Activated CD4-positive, alpha-beta T cell treated with anti-CD3 and anti-CD28 coated beads for 36 hours (primary cell): Measurements from ENCODE around the gene HGF. TPM values are rescaled to one million over a fixed set of nuclear protein-coding genes. Genes with fewer than 3 reads are reported as not detected.

Experiments used
- ATAC-seq: fragments of 200-7000 bp; cut with Tn5 transposase; one replicate; pipeline ENCODE4 v1.10.0; 2021; ENCODE audit warnings: mild to moderate bottlenecking, moderate library complexity
- CTCF ChIA-PET: fragments of 350-600 bp; sonication (Branson Sonifier 250); formaldehyde crosslinking; loops from one replicate; lab custom pipeline; 2021; ENCODE audit warnings: antibody characterized with exemption; lab: Charles Lee
- POLR2A ChIA-PET: fragments of 350-600 bp; sonication (Branson Sonifier 250); formaldehyde crosslinking; loops from one replicate; lab custom pipeline; 2021; ENCODE audit warnings: antibody characterized with exemption, inconsistent platforms; lab: Charles Lee
- DNase-seq: peaks from one replicate; pipeline ENCODE4 v3.0.0-alpha.2; 2020
- H3K27ac Mint-ChIP-seq: one replicate; pipeline ENCODE4 v1.8.0; 2021; ENCODE audit warnings: mixed read lengths
- H3K27me3 Mint-ChIP-seq: one replicate; pipeline ENCODE4 v1.8.0; 2021; ENCODE audit warnings: mixed read lengths
- H3K36me3 Mint-ChIP-seq: one replicate; pipeline ENCODE4 v1.8.0; 2021; ENCODE audit warnings: low read depth, mixed read lengths
- H3K4me1 Mint-ChIP-seq: one replicate; pipeline ENCODE4 v1.8.0; 2021; ENCODE audit warnings: mixed read lengths
- H3K4me3 Mint-ChIP-seq: one replicate; pipeline ENCODE4 v1.8.0; 2021; ENCODE audit warnings: mild to moderate bottlenecking, moderate library complexity, mixed read lengths
- H3K9me3 Mint-ChIP-seq: one replicate; pipeline ENCODE4 v1.8.0; 2021; ENCODE audit warnings: low read depth, mixed read lengths
- intact Hi-C, 2 experiments: fragments of 100-400 bp; cut with DNase I in 1 of 2; cut with micrococcal nuclease in 1 of 2; formaldehyde crosslinking; loops; one replicate each; pipeline versions ENCODE4 v1.14.2 to v1.15.1; 2022 to 2024; cut with DNase I, micrococcal nuclease
- total RNA-seq, 2 experiments: library from RNA; stranded (reverse); gene quantifications; one replicate each; pipeline ENCODE4 v1.2.3, GENCODE V29; 2021

HGF gene
- total RNA-seq, 2 experiments from 2014 or later: not detected

DNA sequence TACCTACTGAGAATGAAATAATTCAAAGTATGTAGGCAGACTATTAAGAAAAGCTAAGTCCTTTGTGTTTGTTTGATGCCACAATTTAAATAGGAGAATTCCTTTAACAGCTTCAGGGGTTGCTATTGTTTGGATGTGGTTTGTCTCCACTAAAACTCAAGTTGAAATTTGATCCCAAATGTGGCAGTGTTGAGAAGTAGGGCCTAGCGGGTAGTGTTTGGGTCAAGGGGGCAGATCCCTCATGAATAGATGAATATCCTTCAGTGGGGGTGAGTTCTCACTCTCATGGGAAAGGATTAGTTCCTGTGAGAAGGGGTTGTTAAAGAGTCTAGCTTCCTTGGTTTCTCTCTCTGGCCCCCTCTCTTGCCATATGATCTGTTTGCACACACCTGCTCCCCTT, 97.0 kb downstream of the HGF start:
- CTCF ChIA-PET: interaction anchor here (0.6 kb wide), 1 partner anchor 922 kb away, joined by 3 read pairs; no protein-coding TSS in a partner anchor
- H3K27ac Mint-ChIP-seq: no peak overlapping the region
- peaks cover 2% of the 10 kb centered on the region for H3K9me3 Mint-ChIP-seq
- DNase-seq (no peak), ATAC-seq (no peak)
- intact Hi-C loops: no loop called here
- no peaks in the 10 kb centered on the region for H3K27me3 Mint-ChIP-seq
- no peaks in the 10 kb centered on the region for H3K4me1 Mint-ChIP-seq
- POLR2A ChIA-PET: no interaction called here
- no peak overlapping the region for H3K4me3 Mint-ChIP-seq
- no peaks in the 10 kb centered on the region for H3K36me3 Mint-ChIP-seq

GRCh38 chr7:81669476-81670105, 100.3 kb downstream of the HGF start:
- Mint-ChIP-seq H3K9me3 (peaks cover 2% of the 10 kb centered on the region), H3K27me3 (no peaks in the 10 kb centered on the region), H3K27ac (no peak overlapping the region), H3K4me1 (no peaks in the 10 kb centered on the region), H3K4me3 (no peak overlapping the region), H3K36me3 (no peaks in the 10 kb centered on the region)
- ChIA-PET CTCF (interaction anchor here (0.7 kb wide), 1 partner anchor 219 kb away, joined by 3 read pairs; no protein-coding TSS in a partner anchor), POLR2A (no interaction called here)
- DNase-seq: no peak
- intact Hi-C loops: no loop called here
- ATAC-seq: no peak

DNA sequence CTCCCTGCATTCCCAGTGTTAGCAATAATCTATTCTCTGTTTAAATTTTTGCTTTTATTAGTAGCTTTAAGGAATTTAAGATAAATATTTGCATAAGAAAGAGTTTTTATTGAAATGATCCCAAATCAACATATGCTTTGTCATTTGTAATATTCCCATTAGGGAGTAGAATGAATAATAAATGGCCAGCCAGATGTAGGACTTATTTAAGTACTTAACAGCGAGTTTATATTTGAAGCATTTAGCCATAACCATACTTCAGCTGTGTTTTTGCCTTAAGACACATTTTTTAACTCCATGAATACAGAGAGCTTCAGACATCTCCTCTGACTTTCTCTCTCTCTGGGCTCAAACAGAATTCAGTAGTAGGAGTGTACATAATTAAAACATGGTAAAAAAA, 103.6 kb downstream of the HGF start:
- no peak for ATAC-seq
- POLR2A ChIA-PET: no interaction called here
- H3K27me3 Mint-ChIP-seq: no peaks in the 10 kb centered on the region
- H3K27ac Mint-ChIP-seq: no peak overlapping the region
- H3K4me3 Mint-ChIP-seq: no peak overlapping the region
- H3K36me3 Mint-ChIP-seq: no peaks in the 10 kb centered on the region
- no peak for DNase-seq
- peaks cover 4% of the 10 kb centered on the region for H3K9me3 Mint-ChIP-seq
- CTCF ChIA-PET: interaction anchor here (0.8 kb wide), 1 partner anchor 12 kb away, joined by 3 read pairs; no protein-coding TSS in a partner anchor
- H3K4me1 Mint-ChIP-seq: no peaks in the 10 kb centered on the region
- intact Hi-C loops: no loop called here

GRCh38 chr7:81665236-81665635, 104.6 kb downstream of the HGF start:
- Mint-ChIP-seq H3K36me3 (no peaks in the 10 kb centered on the region), H3K27me3 (no peaks in the 10 kb centered on the region), H3K9me3 (peaks cover 4% of the 10 kb centered on the region), H3K4me1 (no peaks in the 10 kb centered on the region), H3K4me3 (no peak overlapping the region), H3K27ac (no peak overlapping the region)
- ChIA-PET POLR2A (no interaction called here), CTCF (no interaction called here)
- ATAC-seq (no peak), DNase-seq (no peak)
- intact Hi-C loops: no loop called here

DNA sequence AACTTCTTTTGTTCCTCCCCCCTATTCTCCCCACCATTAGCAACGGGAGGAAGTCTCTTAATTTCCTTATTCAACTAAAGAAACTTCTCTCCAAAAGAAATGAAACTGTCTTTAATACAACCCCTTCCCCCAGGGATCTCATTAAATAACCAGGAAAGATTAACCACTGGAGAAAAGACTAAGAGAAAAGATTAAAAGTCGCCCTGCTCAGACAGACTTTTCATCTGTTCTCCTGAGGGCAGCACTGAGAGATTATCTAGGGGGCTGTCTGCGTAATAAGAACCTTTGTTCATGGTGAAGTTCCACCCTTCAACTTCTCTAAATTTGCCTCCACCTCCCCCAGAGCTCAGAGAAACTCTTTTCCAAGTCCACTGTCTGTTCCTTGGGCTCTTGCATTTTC, 105.5 kb downstream of the HGF start:
- H3K9me3 Mint-ChIP-seq: peaks cover 6% of the 10 kb centered on the region
- no peak overlapping the region for H3K4me3 Mint-ChIP-seq
- CTCF ChIA-PET: no interaction called here
- no peaks in the 10 kb centered on the region for H3K36me3 Mint-ChIP-seq
- intact Hi-C loops: no loop called here
- DNase-seq (no peak), ATAC-seq (no peak)
- H3K4me1 Mint-ChIP-seq: no peaks in the 10 kb centered on the region
- no peak overlapping the region for H3K27ac Mint-ChIP-seq
- POLR2A ChIA-PET: no interaction called here
- no peaks in the 10 kb centered on the region for H3K27me3 Mint-ChIP-seq

DNA sequence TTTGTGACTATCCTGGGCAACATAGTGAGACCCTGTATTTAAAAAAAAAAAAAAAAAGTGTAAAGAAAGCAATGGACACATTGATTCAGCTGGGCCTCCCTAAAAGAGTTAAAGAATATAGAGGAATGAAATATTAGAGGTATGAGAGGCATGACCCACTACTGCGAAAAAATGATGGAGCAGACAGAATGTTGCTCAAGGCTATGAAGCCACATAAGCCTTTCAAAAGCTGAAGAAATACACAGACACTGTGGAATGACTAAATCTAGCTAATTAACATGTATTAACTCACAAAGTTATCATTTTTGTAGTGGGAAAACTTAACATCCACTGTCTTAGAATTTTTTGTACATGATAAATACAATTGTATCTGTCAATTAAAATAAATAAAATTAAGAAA, 107.3 kb downstream of the HGF start:
- intact Hi-C loops: no loop called here
- no peak for DNase-seq
- Mint-ChIP-seq H3K27me3 (no peaks in the 10 kb centered on the region), H3K9me3 (peaks cover 6% of the 10 kb centered on the region), H3K27ac (no peak overlapping the region), H3K4me3 (no peak overlapping the region), H3K36me3 (no peaks in the 10 kb centered on the region), H3K4me1 (no peaks in the 10 kb centered on the region)
- ChIA-PET POLR2A (no interaction called here), CTCF (no interaction called here)
- ATAC-seq: no peak

GRCh38 chr7:81659697-81660395, 110.0 kb downstream of the HGF start:
- Mint-ChIP-seq H3K27me3 (no peaks in the 10 kb centered on the region), H3K27ac (no peak overlapping the region), H3K36me3 (no peaks in the 10 kb centered on the region), H3K9me3 (peaks cover 11% of the 10 kb centered on the region), H3K4me3 (no peak overlapping the region), H3K4me1 (no peaks in the 10 kb centered on the region)
- ATAC-seq: no peak
- CTCF ChIA-PET: interaction anchor here (0.7 kb wide), 1 partner anchor 442 kb away, joined by 3 read pairs; no protein-coding TSS in a partner anchor
- intact Hi-C loops: no loop called here
- POLR2A ChIA-PET: no interaction called here
- no peak for DNase-seq

DNA sequence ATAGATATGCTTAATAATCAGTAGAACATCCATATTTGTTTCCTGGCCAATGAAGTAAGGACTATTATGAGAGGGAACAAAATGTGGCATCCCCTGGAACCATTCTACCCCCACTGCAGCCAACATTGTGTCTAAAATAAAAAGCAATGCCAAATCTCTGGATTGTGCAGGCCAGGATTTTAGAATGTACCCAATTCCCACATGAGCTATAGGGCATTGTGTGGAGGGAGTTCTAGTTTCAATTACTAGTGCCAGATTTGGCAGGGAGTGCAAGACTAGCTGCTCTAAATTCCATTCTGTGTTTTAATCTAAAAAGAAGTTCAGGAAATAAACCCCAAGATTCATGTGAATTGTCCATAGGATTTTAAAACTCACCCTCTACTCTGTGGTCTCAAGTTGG, 112.3 kb downstream of the HGF start:
- Mint-ChIP-seq H3K4me1 (no peaks in the 10 kb centered on the region), H3K36me3 (no peaks in the 10 kb centered on the region), H3K4me3 (no peak overlapping the region), H3K27ac (no peak overlapping the region), H3K9me3 (peaks cover 7% of the 10 kb centered on the region), H3K27me3 (no peaks in the 10 kb centered on the region)
- ATAC-seq (no peak), DNase-seq (no peak)
- POLR2A ChIA-PET: no interaction called here
- intact Hi-C loops: no loop called here
- CTCF ChIA-PET: interaction anchor here (0.6 kb wide), 3 partner anchors 37 to 717 kb away, joined by 3 to 4 read pairs (median 3); no protein-coding TSS in a partner anchor

- H3K4me3 Mint-ChIP-seq: no peak overlapping the region
- H3K27ac Mint-ChIP-seq: no peak overlapping the region
- no peak for ATAC-seq
- POLR2A ChIA-PET: no interaction called here
- H3K27me3 Mint-ChIP-seq: no peaks in the 10 kb centered on the region
- H3K36me3 Mint-ChIP-seq: no peaks in the 10 kb centered on the region
- intact Hi-C loops: no loop called here
- no peaks in the 10 kb centered on the region for H3K4me1 Mint-ChIP-seq
- CTCF ChIA-PET: no interaction called here
- H3K9me3 Mint-ChIP-seq: peaks cover 17% of the 10 kb centered on the region
- no peak for DNase-seq
Observed at GRCh38 chr7:81655271-81655670, 114.6 kb downstream of the HGF start.

DNA sequence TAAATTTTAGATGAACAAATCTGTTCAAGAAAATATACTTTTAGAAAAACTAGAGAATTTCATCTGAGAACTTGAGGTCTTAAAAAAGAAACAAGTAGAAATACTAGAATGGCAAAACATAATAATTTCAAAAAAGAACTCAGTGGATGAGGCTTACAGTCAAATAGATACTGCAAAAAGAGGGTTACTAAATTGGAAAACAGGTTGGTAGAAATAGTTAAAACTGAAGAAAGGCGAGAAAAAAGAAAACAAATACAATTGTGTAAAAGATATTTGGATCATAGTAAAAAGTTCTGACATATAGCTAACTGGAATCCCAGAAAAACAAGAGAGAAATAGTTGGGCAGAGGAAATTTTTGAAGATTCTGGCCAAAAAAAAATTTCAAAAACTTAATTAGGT, 117.6 kb downstream of the HGF start:
- Mint-ChIP-seq H3K4me1 (no peaks in the 10 kb centered on the region), H3K4me3 (no peak overlapping the region), H3K36me3 (no peaks in the 10 kb centered on the region), H3K27me3 (no peaks in the 10 kb centered on the region), H3K27ac (no peak overlapping the region), H3K9me3 (peaks cover 15% of the 10 kb centered on the region)
- intact Hi-C loops: no loop called here
- ChIA-PET CTCF (no interaction called here), POLR2A (no interaction called here)
- no peak for DNase-seq
- ATAC-seq: no peak
